B cell (primary cell): ENCODE results near the gene TUBB4A. TPM values are rescaled to one million over a fixed set of nuclear protein-coding genes. Genes with fewer than 3 reads are reported as not detected.
A peak's percentile ranks its signal among the peaks of the same experiment; 100 is the strongest.

ENCODE experiments used
- ATAC-seq: fragments of 200-7000 bp; cut with Tn5 transposase; one replicate; pipeline ENCODE4 v1.10.0; 2021; ENCODE audit warnings: low read depth, mild to moderate bottlenecking, moderate number of reproducible peaks, moderate library complexity
- CTCF ChIA-PET: fragments of 350-600 bp; sonication (Branson Sonifier 250); formaldehyde crosslinking; loops from one replicate; lab custom pipeline; 2021; ENCODE audit warnings: antibody characterized with exemption, inconsistent platforms; lab: Charles Lee
- POLR2A ChIA-PET: fragments of 350-600 bp; sonication (Branson Sonifier 250); formaldehyde crosslinking; loops from one replicate; lab custom pipeline; 2021; ENCODE audit warnings: antibody characterized with exemption; lab: Charles Lee
- DNase-seq: peaks from one replicate; pipeline ENCODE4 v3.0.0; 2013
- H2AFZ ChIP-seq: 2 replicates; pipeline ENCODE4 v1.6.1; 2012; ENCODE audit warnings: mild to moderate bottlenecking, low read depth, low read length; ENCODE audit not compliant: insufficient read depth, poor library complexity, severe bottlenecking
- H3K27ac ChIP-seq, 2 donors: 1 replicate in 1 of 2; 2 replicates in 1 of 2; pipeline ENCODE4 v1.5.1; 2012 to 2013; ENCODE audit warnings: low read length in 2 of 2, mild to moderate bottlenecking in 2 of 2, moderate library complexity in 1 of 2
- H3K27me3 ChIP-seq, 4 experiments: fragments of 200-600 bp in 1 of 4; sonication (generic) in 1 of 4; replicated peaks in 1 of 4; 1 replicate in 2 of 4; 2 replicates in 2 of 4; pipeline versions ENCODE4 v1.6.1 to v1.7.0; 2013 to 2016; ENCODE audit warnings: low read length in 3 of 4, mild to moderate bottlenecking in 2 of 4, mixed read lengths in 1 of 4, moderate library complexity in 1 of 4; ENCODE audit not compliant: insufficient read depth in 4 of 4, control insufficient read depth in 3 of 4; ENCODE audit errors: control extremely low read depth in 1 of 4
- H3K36me3 ChIP-seq, 2 experiments: replicated peaks in 1 of 2; 1 replicate in 1 of 2; 2 replicates in 1 of 2; pipeline versions ENCODE4 v1.6.1 to v1.7.1; 2013; ENCODE audit warnings: low read length in 1 of 2; ENCODE audit not compliant: insufficient read depth in 2 of 2, control insufficient read depth in 1 of 2; ENCODE audit errors: control extremely low read depth in 1 of 2, extremely low read depth in 1 of 2
- H3K4me1 ChIP-seq, 2 donors: fragments of 200-600 bp in 1 of 2; sonication (generic) in 1 of 2; 1 replicate in 1 of 2; 2 replicates in 1 of 2; pipeline versions ENCODE4 v1.5.1 to v1.6.1; 2013 to 2017; ENCODE audit warnings: low read length in 2 of 2; ENCODE audit not compliant: control insufficient read depth in 2 of 2, insufficient read depth in 2 of 2
- H3K4me2 ChIP-seq: replicated peaks from 2 replicates; pipeline ENCODE3; 2012; ENCODE audit warnings: mild to moderate bottlenecking, low read depth, low read length; ENCODE audit not compliant: poor library complexity, severe bottlenecking
- H3K4me3 ChIP-seq, 5 experiments: fragments of 200-600 bp in 1 of 5; sonication (generic) in 1 of 5; 1 replicate in 3 of 5; 2 replicates in 2 of 5; pipeline versions ENCODE4 v1.5.1 to v1.7.0; 2011 to 2016; ENCODE audit warnings: low read length in 4 of 5, mild to moderate bottlenecking in 4 of 5, low read depth in 2 of 5, control low read depth in 1 of 5, moderate library complexity in 1 of 5; ENCODE audit not compliant: insufficient read depth in 1 of 5; ENCODE audit errors: control extremely low read depth in 1 of 5, extremely low read depth in 1 of 5
- H3K79me2 ChIP-seq: fragments of 200-600 bp; sonication (generic); one replicate; pipeline ENCODE4 v1.6.0; 2016; ENCODE audit warnings: low read length; ENCODE audit not compliant: control insufficient read depth, insufficient read depth
- H3K9ac ChIP-seq: fragments of 200-600 bp; sonication (generic); 2 replicates; pipeline ENCODE4 v1.6.1; 2017; ENCODE audit warnings: mild to moderate bottlenecking, low read length, moderate library complexity
- H3K9me3 ChIP-seq, 3 donors: one replicate each; pipeline versions ENCODE4 v1.6.1 to v1.7.1; 2013; ENCODE audit warnings: low read length in 2 of 3; ENCODE audit not compliant: control insufficient read depth in 2 of 3, insufficient read depth in 1 of 3; ENCODE audit errors: control extremely low read depth in 1 of 3
- H4K20me1 ChIP-seq: 2 replicates; pipeline ENCODE4 v1.6.0; 2012; ENCODE audit warnings: mild to moderate bottlenecking, low read length; ENCODE audit not compliant: insufficient read depth, control insufficient read depth, poor library complexity, severe bottlenecking
- H3K27ac Mint-ChIP-seq: one replicate; pipeline ENCODE4 v1.8.0; 2021; ENCODE audit warnings: mixed read lengths
- H3K27me3 Mint-ChIP-seq: one replicate; pipeline ENCODE4 v1.8.0; 2021; ENCODE audit warnings: mixed read lengths
- H3K4me1 Mint-ChIP-seq: one replicate; pipeline ENCODE4 v1.8.0; 2021; ENCODE audit warnings: mixed read lengths
- H3K4me3 Mint-ChIP-seq: one replicate; pipeline ENCODE4 v1.8.0; 2021; ENCODE audit warnings: mixed read lengths
- H3K9me3 Mint-ChIP-seq: one replicate; pipeline ENCODE4 v1.8.0; 2022; ENCODE audit warnings: mixed read lengths; ENCODE audit not compliant: insufficient read depth
- CTCF ChIP-seq: fragments of 200-600 bp; IDR thresholded peaks from one replicate; pipeline ENCODE4 v1.8.0; 2022; ENCODE audit warnings: antibody characterized with exemption, mild to moderate bottlenecking
- EZH2 ChIP-seq: IDR thresholded peaks from 2 replicates; pipeline ENCODE4 v1.6.1; 2012; ENCODE audit warnings: borderline replicate concordance, low read depth, mild to moderate bottlenecking, moderate library complexity, low read length; ENCODE audit not compliant: insufficient read depth, poor library complexity, severe bottlenecking
- WGBS: methylation state at CpG from one replicate; pipeline ENCODE4 v1.1.5; 2013; ENCODE audit warnings: missing lambda C conversion rate; ENCODE audit not compliant: insufficient coverage; 5-methylcytosine and 5-hydroxymethylcytosine counted together
- intact Hi-C: fragments of 100-400 bp; cut with micrococcal nuclease; formaldehyde crosslinking; loops from one replicate; pipeline ENCODE4 v1.10.0; 2022
- polyA plus RNA-seq: library from polyadenylated mRNA; depleted of rRNA; stranded (reverse); fragments of >200 nt; gene quantifications from 2 replicates; pipeline ENCODE4 v1.2.3, GENCODE V29; 2012
- total RNA-seq, 2 donors: library from RNA; stranded (reverse); fragments of 120-200 nt in 1 of 2; gene quantifications; 1 replicate in 1 of 2; 2 replicates in 1 of 2; pipeline versions ENCODE4 v1.2.3 to v1.2.4, GENCODE V29; 2013 to 2022

The TUBB4A gene
- total and polyA plus RNA-seq, 2 donors (not counting 1 experiment from before 2014, with no cell fraction given): 3.9 to 21.9 TPM

DNA sequence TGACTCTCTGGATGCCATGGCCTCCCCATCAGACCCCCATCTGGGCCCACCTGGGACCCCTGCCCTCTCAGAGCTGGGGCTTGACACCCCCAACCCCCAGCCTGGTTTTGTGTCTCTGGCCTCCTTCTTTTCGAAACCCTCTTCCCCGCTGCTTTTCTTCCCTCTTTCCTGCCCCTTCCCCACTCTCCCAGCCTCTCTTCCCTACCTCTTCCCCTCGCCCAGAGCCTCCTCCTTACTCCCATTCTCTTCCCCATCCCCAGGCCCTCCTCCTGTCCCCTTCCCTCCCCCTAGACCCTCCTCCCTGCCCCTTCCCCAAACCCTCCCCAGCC is 30.9 kb upstream of the TUBB4A start:
- TF ChIP-seq CTCF: no peak
- Histone ChIP-seq H3K4me2 (peak overlapping the region; percentile 87), H3K27me3 (peaks cover 0 to 17% (median 7%) of the 10 kb centered on the region in 4 experiments), H3K4me1 (peaks cover 57 to 74% of the 10 kb centered on the region in 2 donors), H3K79me2 (no peaks in the 10 kb centered on the region), H3K36me3 (no peaks in the 10 kb centered on the region), H4K20me1 (peaks cover 5% of the 10 kb centered on the region), H3K9me3 (peaks cover 0 to 21% (median 3%) of the 10 kb centered on the region in 3 donors), H2AFZ (no peak overlapping the region), H3K27ac (no peak overlapping the region), H3K4me3 (peak overlapping the region in 3 of 5 experiments; percentile 17 to 64 (median 56)), H3K9ac (peak overlapping the region; percentile 64)
- intact Hi-C loops: loop anchor here (1.0 kb wide), 1 partner anchor 11 kb away; no protein-coding TSS in a partner anchor
- peak overlapping the region; percentile 87 for H3K4me3 Mint-ChIP-seq
- DNase-seq: no peak
- peak overlapping the region; percentile 82 for H3K27ac Mint-ChIP-seq
- H3K27me3 Mint-ChIP-seq: peaks cover 11% of the 10 kb centered on the region
- no peak for ATAC-seq
- ChIA-PET POLR2A (interaction anchor here (0.5 to 1.5 kb wide), 3 partner anchors 11 to 30 kb away, joined by 4 to 7 read pairs (median 5); no protein-coding TSS in a partner anchor), CTCF (interaction anchor here (1.4 kb wide), 2 partner anchors 16 to 55 kb away, joined by 3 to 6 read pairs; no protein-coding TSS in a partner anchor)
- peaks cover 69% of the 10 kb centered on the region for H3K4me1 Mint-ChIP-seq
- 49% methylated on average over 3 of the region's 3 CpGs for WGBS
- no peaks in the 10 kb centered on the region for H3K9me3 Mint-ChIP-seq

GRCh38 chr19:6532244-6532999 is 30.3 kb upstream of the TUBB4A start:
- no peak for ATAC-seq

More at GRCh38 chr19:6532244-6532999, 30.3 kb upstream of the TUBB4A start:
- ChIA-PET CTCF (interaction anchor here (1.4 kb wide), 2 partner anchors 16 to 55 kb away, joined by 3 to 6 read pairs; no protein-coding TSS in a partner anchor), POLR2A (interaction anchor here (1.1 to 1.5 kb wide), 3 partner anchors 10 to 45 kb away, joined by 4 to 7 read pairs (median 4); no protein-coding TSS in a partner anchor)
- Mint-ChIP-seq H3K27me3 (peaks cover 11% of the 10 kb centered on the region), H3K9me3 (no peaks in the 10 kb centered on the region), H3K27ac (peak overlapping the region; percentile 82), H3K4me1 (peaks cover 72% of the 10 kb centered on the region), H3K4me3 (peak overlapping the region; percentile 87)
- peaks cover 0 to 21% (median 3%) of the 10 kb centered on the region in 3 donors for H3K9me3 ChIP-seq
- no peak overlapping the region for H2AFZ ChIP-seq
- H3K36me3 ChIP-seq: no peaks in the 10 kb centered on the region
- peaks cover 0 to 17% (median 7%) of the 10 kb centered on the region in 4 experiments for H3K27me3 ChIP-seq
- H4K20me1 ChIP-seq: peaks cover 5% of the 10 kb centered on the region
- TF ChIP-seq EZH2: no peak
- TF ChIP-seq CTCF: no peak
- DNase-seq: peak; percentile 71
- peak overlapping the region; percentile 64 for H3K9ac ChIP-seq
- intact Hi-C loops: loop anchor here (1.0 kb wide), 1 partner anchor 10 kb away; no protein-coding TSS in a partner anchor
- H3K27ac ChIP-seq: peak overlapping the region in 1 of 2 donors; percentile 22
- peak overlapping the region; percentile 87 for H3K4me2 ChIP-seq
- 27% methylated on average over 28 of the region's 31 CpGs for WGBS
- H3K4me3 ChIP-seq: peak overlapping the region in 4 of 5 experiments; percentile 50 to 66 (median 60)
- peaks cover 57 to 74% of the 10 kb centered on the region in 2 donors for H3K4me1 ChIP-seq
- no peaks in the 10 kb centered on the region for H3K79me2 ChIP-seq
